NCI-H510A (cell line): ENCODE measurements around the gene SAA4.
"Not testable (repeated sequence)": the region's sequence is repeated elsewhere in the genome, so short reads cannot be mapped to it uniquely, and the experiment has no call there.

Experiments used
- DNase-seq: peaks from one replicate; lab custom pipeline; 2025; lab: John Stamatoyannopoulos, UW

SAA4 gene

GRCh38 chr11:18189476-18190245 is 46.9 kb downstream of the SAA4 start:
- not testable (repeated sequence) for DNase-seq

- no peak for DNase-seq
These were observed 47.8 kb downstream of the SAA4 start for GRCh38 chr11:18188796-18189195.
